Measurements from ENCODE around the gene ARF4. TPM values are rescaled to one million over a fixed set of nuclear protein-coding genes. Genes with fewer than 3 reads are reported as not detected.

The ARF4 gene
- total RNA-seq, 3 donors from 2014 or later (not counting 1 experiment from before 2014, with no cell fraction given) = 88.0 to 132 (median 89.6) TPM

DNA sequence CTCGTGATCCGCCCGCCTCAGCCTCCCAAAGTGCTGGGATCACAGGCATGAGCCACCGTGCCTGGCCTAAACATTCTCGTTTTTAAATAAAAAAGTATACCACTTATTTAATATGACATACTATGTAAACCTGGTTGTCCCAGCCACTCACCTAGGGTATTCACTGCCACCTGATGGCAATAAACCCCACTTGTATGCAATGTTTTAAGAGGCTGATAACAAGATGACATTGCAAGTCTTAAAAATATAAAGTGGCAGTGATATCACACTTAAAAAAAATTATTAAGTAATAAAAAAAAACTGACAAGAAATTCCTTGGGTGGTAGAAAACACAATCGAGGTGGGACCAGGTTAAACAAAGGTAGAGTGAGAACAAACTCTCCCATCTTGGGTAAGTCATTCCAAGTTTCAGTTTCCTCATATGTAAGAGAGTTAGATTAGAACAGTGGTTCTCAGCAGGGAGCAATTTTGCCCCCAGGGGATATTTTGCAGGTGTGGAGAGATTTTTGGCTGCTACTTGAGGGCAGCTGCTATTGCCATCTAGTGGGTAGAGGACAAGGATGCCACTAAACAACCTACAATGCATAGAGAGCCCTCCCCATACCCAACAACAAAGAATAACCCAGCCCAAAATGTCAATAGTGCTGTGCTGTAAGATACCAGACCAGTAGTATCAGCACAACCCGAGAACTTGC is 14.5 kb downstream of the ARF4 start:
- Mint-ChIP-seq H3K27ac (peak overlapping the region; percentile 15 to 58), H3K36me3 (no peaks in the 10 kb centered on the region), H3K4me3 (no peak overlapping the region), H3K4me1 (peaks cover 17 to 18% of the 10 kb centered on the region in 2 donors), H3K9me3 (no peaks in the 10 kb centered on the region), H3K27me3 (ENCODE audit: low read depth in 2 of 2) (no peaks in the 10 kb centered on the region)
- Histone ChIP-seq H3K9me3 (ENCODE audit: control insufficient read depth, insufficient read depth, low read length) (no peaks in the 10 kb centered on the region), H3K27me3 (ENCODE audit: control insufficient read depth, insufficient read depth, low read length) (no peaks in the 10 kb centered on the region), H3K27ac (ENCODE audit: low read length) (no peak overlapping the region), H3K4me1 (ENCODE audit: control insufficient read depth, insufficient read depth, low read length) (no peaks in the 10 kb centered on the region), H3K4me3 (ENCODE audit: low read length) (no peak overlapping the region), H3K36me3 (ENCODE audit: control insufficient read depth, insufficient read depth, low read length) (peaks cover 23% of the 10 kb centered on the region)
- TF ChIP-seq, protein P1, sequence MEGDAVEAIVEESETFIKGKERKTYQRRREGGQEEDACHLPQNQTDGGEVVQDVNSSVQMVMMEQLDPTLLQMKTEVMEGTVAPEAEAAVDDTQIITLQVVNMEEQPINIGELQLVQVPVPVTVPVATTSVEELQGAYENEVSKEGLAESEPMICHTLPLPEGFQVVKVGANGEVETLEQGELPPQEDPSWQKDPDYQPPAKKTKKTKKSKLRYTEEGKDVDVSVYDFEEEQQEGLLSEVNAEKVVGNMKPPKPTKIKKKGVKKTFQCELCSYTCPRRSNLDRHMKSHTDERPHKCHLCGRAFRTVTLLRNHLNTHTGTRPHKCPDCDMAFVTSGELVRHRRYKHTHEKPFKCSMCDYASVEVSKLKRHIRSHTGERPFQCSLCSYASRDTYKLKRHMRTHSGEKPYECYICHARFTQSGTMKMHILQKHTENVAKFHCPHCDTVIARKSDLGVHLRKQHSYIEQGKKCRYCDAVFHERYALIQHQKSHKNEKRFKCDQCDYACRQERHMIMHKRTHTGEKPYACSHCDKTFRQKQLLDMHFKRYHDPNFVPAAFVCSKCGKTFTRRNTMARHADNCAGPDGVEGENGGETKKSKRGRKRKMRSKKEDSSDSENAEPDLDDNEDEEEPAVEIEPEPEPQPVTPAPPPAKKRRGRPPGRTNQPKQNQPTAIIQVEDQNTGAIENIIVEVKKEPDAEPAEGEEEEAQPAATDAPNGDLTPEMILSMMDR (IDR thresholded peaks at IDR 0.05) = peak; percentile 25
- over 99% methylated on average over 7 of the region's 7 CpGs for WGBS (ENCODE audit: insufficient coverage)
- peak in 1 of 2 donors; percentile 33 for DNase-seq
- ATAC-seq = peak; percentile 35 to 52 (median 44)
- intact Hi-C loops (cut with micrococcal nuclease) = no loop called here

DNA sequence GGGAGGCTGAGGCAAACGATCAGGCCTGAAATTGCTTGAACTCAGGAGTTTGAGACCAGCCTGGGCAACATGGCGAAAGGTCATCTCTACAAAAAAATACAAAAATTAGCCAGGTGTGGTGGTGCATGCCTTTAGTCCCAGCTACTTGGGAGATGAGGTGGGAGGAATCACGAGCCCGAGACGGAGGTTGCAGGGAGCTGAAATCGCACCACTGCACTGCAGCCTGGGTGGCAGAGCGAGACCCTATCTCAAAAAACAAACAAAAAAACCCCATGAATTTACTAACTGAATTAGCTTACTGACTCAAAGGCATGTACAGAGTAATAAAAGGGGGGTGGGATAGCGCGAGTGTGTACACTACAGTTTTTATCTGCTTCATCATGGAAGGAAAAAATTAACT is 19.3 kb downstream of the ARF4 start:
- no peaks in the 10 kb centered on the region for H3K36me3 Mint-ChIP-seq

DNA sequence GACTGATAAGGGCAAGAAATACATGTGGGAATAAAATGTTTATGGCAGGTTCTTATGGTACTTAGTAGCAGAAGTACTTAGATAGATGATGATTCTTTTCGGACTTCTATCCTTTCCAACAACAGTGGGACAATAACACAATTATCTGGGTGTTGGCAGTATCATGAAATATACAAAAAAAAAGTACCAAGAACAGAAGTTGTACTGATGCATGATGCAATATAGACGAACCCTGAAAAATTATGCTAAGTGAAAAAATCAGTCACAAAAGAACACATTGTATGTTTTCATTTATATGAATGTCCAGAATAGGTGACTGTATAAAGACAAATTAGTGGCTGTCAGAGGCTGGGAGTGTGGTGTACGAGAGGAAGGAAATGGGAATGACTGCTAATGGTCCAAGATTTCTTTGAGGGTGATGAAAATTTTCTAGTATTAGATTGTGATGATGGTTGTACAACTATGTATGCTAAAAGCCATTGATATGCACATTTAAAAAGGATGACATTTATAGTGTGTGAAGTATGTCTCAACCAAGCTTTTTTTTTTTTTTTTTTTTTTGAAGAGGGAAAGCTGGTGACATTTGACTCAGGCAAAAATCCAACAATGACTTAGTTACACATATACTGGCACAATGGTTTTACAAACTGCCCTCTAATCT is 21.0 kb downstream of the ARF4 start:
- Histone ChIP-seq H3K36me3 (ENCODE audit: control insufficient read depth, insufficient read depth, low read length) (peaks cover 56% of the 10 kb centered on the region), H3K27ac (ENCODE audit: low read length) (no peak overlapping the region), H3K4me3 (ENCODE audit: low read length) (no peak overlapping the region), H3K27me3 (ENCODE audit: control insufficient read depth, insufficient read depth, low read length) (no peaks in the 10 kb centered on the region), H3K4me1 (ENCODE audit: control insufficient read depth, insufficient read depth, low read length) (no peaks in the 10 kb centered on the region), H3K9me3 (ENCODE audit: control insufficient read depth, insufficient read depth, low read length) (no peaks in the 10 kb centered on the region)
- 97% methylated on average over 1 of the region's 3 CpGs for WGBS (ENCODE audit: insufficient coverage)
- DNase-seq (no peak), ATAC-seq (no peak)
- intact Hi-C loops (cut with micrococcal nuclease) = no loop called here
- TF ChIP-seq, protein P1 (IDR thresholded peaks at IDR 0.05) = no peak
- Mint-ChIP-seq H3K4me3 (no peak overlapping the region), H3K36me3 (no peaks in the 10 kb centered on the region), H3K4me1 (peaks cover 10 to 17% of the 10 kb centered on the region in 2 donors), H3K9me3 (no peaks in the 10 kb centered on the region), H3K27ac (peak overlapping the region in 1 of 2 donors; percentile 5), H3K27me3 (ENCODE audit: low read depth in 2 of 2) (no peaks in the 10 kb centered on the region)

More for the DNA sequence above, 19.3 kb downstream of the ARF4 start:
- no peaks in the 10 kb centered on the region for H3K9me3 ChIP-seq (ENCODE audit: control insufficient read depth, insufficient read depth, low read length)
- ATAC-seq (no peak), DNase-seq (no peak)
- Mint-ChIP-seq H3K27ac (peak overlapping the region; percentile 19 to 71), H3K9me3 (no peaks in the 10 kb centered on the region), H3K4me1 (peaks cover 13 to 17% of the 10 kb centered on the region in 2 donors), H3K4me3 (no peak overlapping the region), H3K27me3 (ENCODE audit: low read depth in 2 of 2) (no peaks in the 10 kb centered on the region)
- no peaks in the 10 kb centered on the region for H3K27me3 ChIP-seq (ENCODE audit: control insufficient read depth, insufficient read depth, low read length)
- TF ChIP-seq, protein P1 (IDR thresholded peaks at IDR 0.05) = no peak
- H3K36me3 ChIP-seq (ENCODE audit: control insufficient read depth, insufficient read depth, low read length) = peaks cover 48% of the 10 kb centered on the region
- no peak overlapping the region for H3K27ac ChIP-seq (ENCODE audit: low read length)
- WGBS (ENCODE audit: insufficient coverage) = 96% methylated on average over 4 of the region's 9 CpGs
- H3K4me3 ChIP-seq (ENCODE audit: low read length) = no peak overlapping the region
- intact Hi-C loops (cut with micrococcal nuclease) = no loop called here
- H3K4me1 ChIP-seq (ENCODE audit: control insufficient read depth, insufficient read depth, low read length) = no peaks in the 10 kb centered on the region
